Measurements from ENCODE around the gene TJP1. TPM values are rescaled to one million over a fixed set of nuclear protein-coding genes. Genes with fewer than 3 reads are reported as not detected.

Gene TJP1
- total RNA-seq, 1 experiment from 2014 or later, result 140 TPM

- H3K23ac ChIP-seq (ENCODE audit: insufficient read length, low read depth, low read length), result no peak overlapping the region
- peaks cover 0 to 5% (median 3%) of the 10 kb centered on the region in 3 experiments; a peak in 3 of 7 replicates for H3K36me3 Mint-ChIP-seq (ENCODE audit: insufficient read depth in 1 of 3, low read depth in 3 of 3)
These were observed 139.5 kb downstream of the TJP1 start for GRCh38 chr15:29682781-29683180.

More at GRCh38 chr15:29682781-29683180, 139.5 kb downstream of the TJP1 start:
- Histone ChIP-seq H3K4ac (ENCODE audit: low read depth, low read length) (no peak overlapping the region), H3T11ph (ENCODE audit: low read length) (no peak overlapping the region), H2BK5ac (ENCODE audit: insufficient read length, low read length) (no peak overlapping the region), H3K79me2 (ENCODE audit: insufficient read depth, low read length) (no peaks in the 10 kb centered on the region), H3K14ac (ENCODE audit: insufficient read depth, low read length) (no peak overlapping the region), H4K91ac (ENCODE audit: insufficient read length, low read depth, low read length) (no peak overlapping the region), H3K4me1 (ENCODE audit: insufficient read depth, low read length) (no peaks in the 10 kb centered on the region), H2BK120ac (ENCODE audit: low read depth, low read length, poor library complexity, severe bottlenecking) (no peak overlapping the region), H3K27me3 (ENCODE audit: insufficient read depth, low read length) (no peaks in the 10 kb centered on the region), H3K23me2 (ENCODE audit: insufficient read length, low read depth, low read length, poor library complexity, severe bottlenecking) (no peaks in the 10 kb centered on the region), H3K18ac (ENCODE audit: insufficient read length, low read depth, low read length) (no peak overlapping the region), H4K8ac (replicated peaks; ENCODE audit: insufficient read length, low read depth, low read length) (no peak overlapping the region), H2BK12ac (ENCODE audit: insufficient read length, low read depth, low read length) (no peak overlapping the region), H3K56ac (ENCODE audit: insufficient read length, low read depth, low read length) (no peak overlapping the region), H3K9ac (ENCODE audit: extremely low read depth, insufficient read length, low read length) (no peak overlapping the region), H2BK15ac (ENCODE audit: low read depth, low read length) (no peak overlapping the region), H3K9me3 (ENCODE audit: control insufficient read depth, low read depth, low read length) (no peaks in the 10 kb centered on the region), H4K5ac (ENCODE audit: insufficient read length, low read depth, low read length) (no peak overlapping the region), H2AK5ac (ENCODE audit: insufficient read length, low read length) (no peak overlapping the region), H3K4me2 (ENCODE audit: insufficient read depth, insufficient read length, low read length) (no peak overlapping the region), H4K20me1 (ENCODE audit: control insufficient read depth, insufficient read depth, insufficient read length) (no peaks in the 10 kb centered on the region), H2BK20ac (ENCODE audit: low read depth, low read length, poor library complexity, severe bottlenecking) (no peak overlapping the region), H2AFZ (ENCODE audit: low read length) (no peak overlapping the region), H3K79me1 (ENCODE audit: insufficient read depth, low read depth, low read length, poor library complexity, severe bottlenecking) (no peaks in the 10 kb centered on the region), H3K27ac (ENCODE audit: insufficient read length, low read depth, low read length) (no peak overlapping the region)
- Mint-ChIP-seq H3K4me3 (no peak overlapping the region), H3K27me3 (ENCODE audit: low read depth) (no peaks in the 10 kb centered on the region), H3K27ac (no peak overlapping the region), H3K4me1 (peaks cover 4 to 5% of the 10 kb centered on the region in 2 experiments), H3K9me3 (peaks cover 0 to 6% of the 10 kb centered on the region in 2 experiments; a peak in 3 of 5 replicates)
- no CpG with 5 or more reads among the region's 3 CpGs for WGBS (ENCODE audit: extremely low coverage, insufficient read length, low lambda C conversion rate)
- TF ChIP-seq, protein P1, sequence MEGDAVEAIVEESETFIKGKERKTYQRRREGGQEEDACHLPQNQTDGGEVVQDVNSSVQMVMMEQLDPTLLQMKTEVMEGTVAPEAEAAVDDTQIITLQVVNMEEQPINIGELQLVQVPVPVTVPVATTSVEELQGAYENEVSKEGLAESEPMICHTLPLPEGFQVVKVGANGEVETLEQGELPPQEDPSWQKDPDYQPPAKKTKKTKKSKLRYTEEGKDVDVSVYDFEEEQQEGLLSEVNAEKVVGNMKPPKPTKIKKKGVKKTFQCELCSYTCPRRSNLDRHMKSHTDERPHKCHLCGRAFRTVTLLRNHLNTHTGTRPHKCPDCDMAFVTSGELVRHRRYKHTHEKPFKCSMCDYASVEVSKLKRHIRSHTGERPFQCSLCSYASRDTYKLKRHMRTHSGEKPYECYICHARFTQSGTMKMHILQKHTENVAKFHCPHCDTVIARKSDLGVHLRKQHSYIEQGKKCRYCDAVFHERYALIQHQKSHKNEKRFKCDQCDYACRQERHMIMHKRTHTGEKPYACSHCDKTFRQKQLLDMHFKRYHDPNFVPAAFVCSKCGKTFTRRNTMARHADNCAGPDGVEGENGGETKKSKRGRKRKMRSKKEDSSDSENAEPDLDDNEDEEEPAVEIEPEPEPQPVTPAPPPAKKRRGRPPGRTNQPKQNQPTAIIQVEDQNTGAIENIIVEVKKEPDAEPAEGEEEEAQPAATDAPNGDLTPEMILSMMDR (conservative IDR thresholded peaks at IDR 0.05), result no peak
- no peak for DNase-seq
